Measurements from ENCODE around the gene FASTK.

Gene FASTK

DNA sequence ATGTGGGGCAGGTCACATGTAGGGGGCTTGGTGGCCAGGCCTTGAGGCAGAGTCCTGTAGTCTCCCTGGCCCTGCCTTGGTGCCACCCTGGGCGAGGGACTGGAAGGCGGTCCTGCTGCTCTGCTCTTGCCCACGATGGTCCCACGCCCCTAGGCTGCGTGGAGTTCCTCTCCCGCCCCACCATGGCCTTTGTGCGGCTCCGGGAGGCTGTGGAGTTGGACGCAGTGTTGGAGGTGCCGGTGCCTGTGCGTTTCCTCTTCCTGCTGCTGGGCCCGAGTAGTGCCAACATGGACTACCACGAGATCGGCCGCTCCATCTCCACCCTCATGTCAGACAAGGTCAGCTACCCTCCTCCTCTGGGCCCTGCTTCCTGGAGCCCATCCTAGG, 10.0 kb downstream of the FASTK start:
- Mint-ChIP-seq H3K36me3 (peaks cover 89% of the 10 kb centered on the region), H3K4me1 (peaks cover 18% of the 10 kb centered on the region), H3K9me3 (no peaks in the 10 kb centered on the region), H3K4me3 (no peak overlapping the region), H3K27ac (no peak overlapping the region)
- ATAC-seq (no peak), DNase-seq (ENCODE audit: low spot score in 2 of 2) (no peak)

DNA sequence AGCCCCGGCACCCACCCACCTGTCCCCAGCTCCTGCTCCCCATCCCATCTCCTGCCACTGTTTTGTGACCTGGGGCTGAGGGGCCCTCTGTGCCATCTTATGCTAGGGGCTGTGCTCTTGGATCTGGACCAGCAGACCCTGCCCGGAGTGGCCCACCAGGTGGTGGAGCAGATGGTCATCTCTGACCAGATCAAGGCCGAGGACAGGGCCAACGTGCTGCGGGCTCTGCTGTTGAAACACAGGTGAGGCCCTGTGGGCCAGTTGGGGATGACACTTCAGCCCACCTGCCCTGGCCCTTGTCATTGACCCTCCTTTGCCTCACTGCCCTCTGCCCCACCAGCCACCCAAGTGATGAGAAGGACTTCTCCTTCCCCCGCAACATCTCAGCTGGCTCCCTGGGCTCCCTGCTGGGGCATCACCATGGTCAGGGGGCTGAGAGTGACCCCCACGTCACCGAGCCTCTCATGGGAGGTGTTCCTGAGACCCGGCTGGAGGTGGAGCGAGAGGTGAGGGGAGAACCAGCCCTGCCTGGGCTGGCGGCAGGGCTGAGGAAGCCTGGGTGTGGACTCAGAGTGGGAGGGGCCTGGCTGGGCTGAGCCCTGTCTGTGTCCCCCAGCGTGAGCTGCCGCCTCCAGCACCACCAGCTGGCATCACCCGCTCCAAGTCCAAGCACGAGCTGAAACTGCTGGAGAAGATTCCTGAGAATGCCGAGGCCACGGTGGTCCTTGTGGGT, 10.6 kb downstream of the FASTK start:
- no peak overlapping the region for H3K27ac Mint-ChIP-seq
- H3K4me1 Mint-ChIP-seq: peaks cover 14% of the 10 kb centered on the region
- ATAC-seq (no peak), DNase-seq (ENCODE audit: low spot score in 2 of 2) (no peak)
- H3K9me3 Mint-ChIP-seq: no peaks in the 10 kb centered on the region
- no peak overlapping the region for H3K4me3 Mint-ChIP-seq
- peaks cover 89% of the 10 kb centered on the region for H3K36me3 Mint-ChIP-seq

DNA sequence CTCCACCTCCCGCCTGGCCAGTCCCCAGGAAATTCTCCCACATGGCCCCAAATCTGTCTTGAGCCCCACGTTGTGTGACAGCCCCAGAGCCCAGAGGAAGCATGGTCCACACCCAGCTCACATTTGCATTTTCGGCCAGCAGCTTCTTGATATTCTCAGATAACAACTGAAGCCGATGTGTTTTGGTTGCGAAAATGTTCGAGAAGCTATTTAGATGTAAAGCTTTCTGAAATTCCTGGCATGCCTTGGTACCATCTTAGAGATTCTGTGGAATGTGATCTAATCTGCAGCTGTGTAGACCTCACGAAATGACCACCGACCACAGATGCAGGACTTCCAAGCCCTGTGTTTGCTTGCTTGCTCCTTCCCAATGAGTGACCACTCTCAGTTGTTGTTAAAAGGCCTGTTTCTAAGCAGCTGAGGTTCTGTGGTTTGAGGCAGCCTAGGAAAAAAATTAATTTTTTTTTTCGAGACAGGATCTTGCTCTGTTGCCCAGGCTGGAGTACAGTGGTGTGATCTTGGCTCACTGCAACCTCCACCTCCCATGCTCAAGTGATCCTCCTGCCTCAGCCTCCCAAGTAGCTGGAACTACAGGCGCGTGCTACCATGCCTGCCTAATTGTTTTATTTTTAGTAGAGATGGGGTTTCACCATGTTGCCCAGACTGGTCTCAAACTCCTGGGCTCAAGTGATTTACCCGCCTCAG, 12.4 kb downstream of the FASTK start:
- H3K4me3 Mint-ChIP-seq: no peak overlapping the region
- ATAC-seq (no peak), DNase-seq (ENCODE audit: low spot score in 2 of 2) (no peak)
- no peaks in the 10 kb centered on the region for H3K4me1 Mint-ChIP-seq
- no peaks in the 10 kb centered on the region for H3K9me3 Mint-ChIP-seq
- peaks cover 85% of the 10 kb centered on the region for H3K36me3 Mint-ChIP-seq
- H3K27ac Mint-ChIP-seq: no peak overlapping the region

DNA sequence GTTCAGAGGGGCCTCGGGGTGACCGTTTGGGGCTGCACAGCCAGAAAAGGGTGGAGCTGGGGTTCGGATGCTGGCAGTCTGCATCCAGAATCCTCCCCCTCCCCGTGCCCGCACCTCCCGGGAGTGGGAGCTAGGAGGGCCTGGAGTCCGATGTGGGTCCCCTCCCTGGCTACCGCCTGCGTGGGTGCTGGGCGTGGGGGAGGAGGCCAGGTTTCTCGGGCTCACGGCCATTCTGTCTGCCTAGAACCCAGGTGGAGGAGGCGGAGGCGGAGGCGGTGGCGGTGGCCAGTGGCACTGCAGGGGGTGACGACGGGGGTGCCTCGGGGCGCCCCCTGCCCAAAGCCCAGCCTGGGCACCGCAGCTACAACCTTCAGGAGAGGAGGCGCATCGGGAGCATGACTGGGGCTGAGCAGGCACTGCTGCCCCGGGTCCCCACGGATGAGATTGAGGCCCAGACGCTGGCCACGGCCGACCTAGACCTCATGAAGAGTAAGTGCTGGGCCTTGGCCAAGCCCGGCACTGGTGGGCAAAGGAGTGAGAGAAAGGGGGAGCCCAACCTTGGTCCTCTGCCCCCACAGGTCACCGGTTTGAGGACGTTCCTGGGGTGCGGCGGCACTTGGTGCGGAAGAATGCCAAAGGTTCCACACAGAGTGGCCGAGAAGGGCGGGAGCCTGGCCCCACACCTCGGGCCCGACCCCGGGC, 14.2 kb downstream of the FASTK start:
- H3K4me1 Mint-ChIP-seq: peaks cover 7% of the 10 kb centered on the region

DNA sequence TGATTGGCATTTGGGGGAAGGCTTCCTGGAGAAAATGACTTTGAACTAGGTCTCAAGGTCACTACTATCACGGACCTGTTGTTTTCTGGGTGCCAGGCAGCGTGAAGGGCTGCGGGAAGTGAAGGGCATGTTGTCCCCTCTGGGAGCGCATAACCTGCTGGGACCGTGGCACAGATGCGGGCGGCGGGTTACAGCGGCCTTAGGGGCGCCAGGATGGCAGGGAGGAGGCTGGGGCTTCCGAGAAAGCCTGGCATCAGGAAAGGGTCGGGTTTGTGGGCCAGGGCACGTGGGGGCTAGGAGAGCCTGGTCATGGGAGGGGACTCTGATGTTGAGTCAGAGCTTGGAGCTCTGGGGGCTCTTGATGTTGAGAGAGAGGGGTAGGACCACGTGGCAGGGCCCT, 15.1 kb downstream of the FASTK start:
- DNase-seq (ENCODE audit: low spot score in 2 of 2): no peak
- ATAC-seq: no peak
- H3K4me3 Mint-ChIP-seq: no peak overlapping the region
- H3K4me1 Mint-ChIP-seq: peaks cover 17% of the 10 kb centered on the region
- peak overlapping the region; percentile 68 for H3K27ac Mint-ChIP-seq
- no peaks in the 10 kb centered on the region for H3K9me3 Mint-ChIP-seq
- H3K36me3 Mint-ChIP-seq: peaks cover 62% of the 10 kb centered on the region

More for the DNA sequence above, 14.2 kb downstream of the FASTK start:
- Mint-ChIP-seq H3K9me3 (no peaks in the 10 kb centered on the region), H3K36me3 (peaks cover 67% of the 10 kb centered on the region), H3K27ac (no peak overlapping the region), H3K4me3 (no peak overlapping the region)
- ATAC-seq (no peak), DNase-seq (ENCODE audit: low spot score in 2 of 2) (no peak)

DNA sequence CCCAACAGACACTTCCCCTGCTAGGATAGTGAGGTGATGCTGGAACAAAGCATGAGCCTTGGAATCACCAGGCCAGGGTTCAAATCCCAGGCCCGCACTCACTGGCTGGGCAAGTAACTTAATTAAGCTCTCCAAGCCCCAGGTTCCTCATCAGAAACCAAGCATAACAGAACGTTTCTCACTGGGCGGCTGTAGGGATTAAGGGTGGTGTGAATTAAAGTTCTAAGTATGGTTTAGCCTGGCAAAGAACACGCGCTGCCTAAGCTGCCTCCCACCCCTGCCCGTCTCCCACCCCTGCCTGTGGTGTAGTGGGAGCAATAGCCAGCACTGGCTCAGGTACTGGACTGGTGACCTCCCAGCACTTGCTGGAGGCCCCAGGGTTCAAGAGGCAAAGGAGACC, 15.6 kb downstream of the FASTK start:
- DNase-seq (ENCODE audit: low spot score in 2 of 2) (no peak), ATAC-seq (no peak)
- Mint-ChIP-seq H3K27ac (peak overlapping the region; percentile 68), H3K4me3 (no peak overlapping the region), H3K4me1 (peaks cover 20% of the 10 kb centered on the region), H3K36me3 (peaks cover 59% of the 10 kb centered on the region), H3K9me3 (no peaks in the 10 kb centered on the region)

DNA sequence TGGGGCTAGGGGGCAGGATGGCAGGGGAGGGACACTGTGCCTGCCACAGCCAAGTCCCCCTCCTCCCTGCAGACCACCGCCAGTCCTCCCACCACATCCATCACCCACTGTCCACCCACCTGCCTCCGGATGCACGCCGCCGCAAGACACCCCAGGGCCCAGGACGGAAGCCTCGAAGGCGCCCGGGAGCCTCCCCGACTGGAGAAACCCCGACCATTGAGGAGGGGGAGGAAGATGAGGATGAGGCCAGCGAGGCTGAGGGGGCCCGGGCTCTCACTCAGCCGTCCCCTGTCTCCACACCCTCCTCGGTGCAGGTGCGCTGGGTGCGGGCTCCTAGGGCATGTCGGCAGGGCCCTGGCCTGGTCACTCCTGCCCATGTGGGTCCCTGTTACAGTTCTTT, 16.2 kb downstream of the FASTK start:
- no peaks in the 10 kb centered on the region for H3K9me3 Mint-ChIP-seq
- DNase-seq (ENCODE audit: low spot score in 2 of 2) (no peak), ATAC-seq (no peak)
- no peak overlapping the region for H3K27ac Mint-ChIP-seq
- H3K4me3 Mint-ChIP-seq: no peak overlapping the region
- H3K4me1 Mint-ChIP-seq: peaks cover 20% of the 10 kb centered on the region
- H3K36me3 Mint-ChIP-seq: peaks cover 54% of the 10 kb centered on the region

DNA sequence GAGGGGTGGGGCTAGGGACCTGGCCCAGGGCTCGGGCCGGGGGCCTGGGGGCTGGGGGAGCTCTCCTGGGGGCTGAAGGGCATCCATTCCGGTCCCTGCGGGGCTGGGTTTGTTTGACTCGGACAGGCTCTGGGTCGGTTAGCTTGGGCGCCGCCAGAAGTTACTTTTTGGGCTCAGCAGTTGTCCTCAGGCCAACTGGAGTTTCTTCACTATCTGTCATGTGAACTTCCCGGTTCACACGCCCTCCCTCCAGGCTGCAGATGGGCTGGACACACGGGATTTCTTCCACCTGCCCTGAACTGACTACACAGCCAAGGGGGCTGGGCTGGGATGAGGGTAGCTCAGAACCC, 17.4 kb downstream of the FASTK start:
- no peak for DNase-seq (ENCODE audit: low spot score in 2 of 2)
- Mint-ChIP-seq H3K9me3 (no peaks in the 10 kb centered on the region), H3K4me1 (peaks cover 28% of the 10 kb centered on the region), H3K4me3 (no peak overlapping the region), H3K36me3 (peaks cover 49% of the 10 kb centered on the region), H3K27ac (peak overlapping the region; percentile 10)
- no peak for ATAC-seq

DNA sequence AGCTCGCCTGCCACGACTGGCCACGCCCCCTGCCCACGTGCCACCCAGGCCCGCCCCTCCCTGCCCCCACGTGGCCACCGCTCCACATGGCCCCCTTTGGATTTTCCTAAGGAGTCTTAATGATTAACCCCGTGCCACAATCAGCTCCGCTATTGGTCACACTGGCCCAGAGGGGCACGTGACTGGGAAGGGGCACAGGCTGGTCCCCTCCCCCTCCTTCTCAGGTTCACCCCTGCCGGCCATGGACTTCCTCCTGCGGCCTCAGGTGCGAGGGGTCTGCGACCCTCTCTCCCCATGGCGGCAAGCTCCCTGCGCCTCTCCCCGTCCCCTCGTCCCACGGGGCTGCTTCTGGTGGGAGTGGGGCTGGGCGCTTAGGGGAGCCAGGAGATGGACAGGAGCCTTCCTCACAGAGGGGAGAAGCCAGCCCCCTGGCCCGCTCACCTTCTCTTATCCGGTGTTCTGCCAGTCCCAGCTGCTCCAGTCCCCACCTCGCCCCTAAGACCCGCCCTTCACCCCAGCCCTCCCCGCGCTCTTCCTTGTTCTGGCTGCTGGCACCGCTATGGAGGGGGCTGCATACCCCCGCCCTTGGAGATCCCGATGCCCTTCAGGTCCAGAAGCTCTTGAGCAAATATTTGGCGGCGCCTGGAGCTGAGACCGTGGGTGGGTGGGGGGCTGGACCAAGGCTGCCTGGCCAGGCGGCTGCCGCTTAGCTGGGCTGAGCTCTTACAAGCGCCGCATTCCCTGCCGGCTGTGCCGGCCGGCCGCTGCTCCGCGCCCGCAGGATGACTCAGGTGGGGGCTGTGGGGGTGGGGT, 18.0 kb downstream of the FASTK start:
- no peaks in the 10 kb centered on the region for H3K9me3 Mint-ChIP-seq
- H3K4me1 Mint-ChIP-seq: peaks cover 29% of the 10 kb centered on the region
- DNase-seq (ENCODE audit: low spot score in 2 of 2) (no peak), ATAC-seq (no peak)
- H3K27ac Mint-ChIP-seq: no peak overlapping the region
- peaks cover 46% of the 10 kb centered on the region for H3K36me3 Mint-ChIP-seq
- H3K4me3 Mint-ChIP-seq: no peak overlapping the region

DNA sequence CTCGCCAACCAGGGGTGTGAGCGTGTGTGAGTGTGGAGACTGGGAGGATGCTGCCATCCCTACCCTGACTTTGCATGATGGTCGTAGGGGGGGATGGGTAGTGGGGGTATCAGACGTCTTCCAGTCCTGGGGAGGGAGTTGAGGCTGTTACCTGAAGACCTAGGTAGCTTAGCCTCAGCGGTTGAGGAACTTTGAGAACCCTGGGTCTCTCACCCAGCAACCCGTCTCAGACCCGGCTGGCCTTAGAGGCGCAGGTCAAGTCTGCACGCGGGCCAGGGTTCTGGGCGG, 18.6 kb downstream of the FASTK start:
- no peaks in the 10 kb centered on the region for H3K9me3 Mint-ChIP-seq
- peak overlapping the region; percentile 93 for H3K4me3 Mint-ChIP-seq
- peaks cover 35% of the 10 kb centered on the region for H3K4me1 Mint-ChIP-seq
- H3K27ac Mint-ChIP-seq: peak overlapping the region; percentile 71
- H3K36me3 Mint-ChIP-seq: peaks cover 41% of the 10 kb centered on the region
- no peak for ATAC-seq
- no peak for DNase-seq (ENCODE audit: low spot score in 2 of 2)

DNA sequence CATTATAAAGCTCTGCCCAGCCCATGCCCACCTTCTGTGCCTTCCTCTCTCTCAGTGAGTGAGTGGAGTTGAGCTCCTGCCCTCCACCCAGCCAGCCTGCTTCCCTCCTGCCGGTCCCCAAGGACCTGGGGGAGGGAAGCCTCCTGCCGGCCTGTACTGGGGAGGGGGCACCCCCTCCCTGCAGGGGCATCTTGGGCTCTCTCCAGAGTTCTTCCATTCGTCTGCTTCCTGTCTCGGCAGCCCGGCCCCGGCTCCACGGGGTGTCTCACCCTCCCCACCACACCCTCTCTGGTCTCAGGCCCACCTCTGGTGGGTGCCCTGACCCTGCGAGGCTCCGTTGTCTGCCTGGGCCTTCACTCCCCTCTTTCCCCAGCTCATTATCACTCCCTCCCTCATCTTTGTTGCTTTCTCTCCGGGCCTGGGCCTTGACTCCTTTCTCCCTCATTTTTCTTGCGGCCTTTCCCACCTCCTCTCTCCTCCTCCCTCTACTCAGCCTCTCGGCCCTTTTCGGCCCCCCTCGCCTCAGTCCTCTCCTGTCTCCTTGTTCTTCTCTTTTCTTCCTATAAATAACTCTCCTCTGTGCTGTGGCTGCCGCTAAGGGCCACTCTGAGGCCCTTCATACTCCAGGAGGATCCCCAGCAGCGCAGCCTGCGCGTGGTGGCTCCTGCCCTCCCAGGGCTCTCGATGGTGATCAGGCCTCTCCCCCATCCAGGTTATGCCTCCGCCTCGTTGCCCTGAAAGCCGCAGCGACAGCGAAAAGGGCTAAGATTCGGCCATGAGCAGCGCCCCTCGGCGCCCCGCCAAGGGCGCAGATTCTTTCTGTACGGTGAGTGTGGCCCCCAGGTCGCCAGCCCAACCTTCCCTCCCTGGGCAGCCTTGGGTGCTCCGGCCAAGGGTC, 19.1 kb downstream of the FASTK start:
- Mint-ChIP-seq H3K36me3 (peaks cover 35% of the 10 kb centered on the region), H3K27ac (peak overlapping the region; percentile 71), H3K4me3 (peak overlapping the region; percentile 93), H3K9me3 (no peaks in the 10 kb centered on the region), H3K4me1 (peaks cover 40% of the 10 kb centered on the region)
- ATAC-seq (no peak), DNase-seq (ENCODE audit: low spot score in 2 of 2) (no peak)

DNA sequence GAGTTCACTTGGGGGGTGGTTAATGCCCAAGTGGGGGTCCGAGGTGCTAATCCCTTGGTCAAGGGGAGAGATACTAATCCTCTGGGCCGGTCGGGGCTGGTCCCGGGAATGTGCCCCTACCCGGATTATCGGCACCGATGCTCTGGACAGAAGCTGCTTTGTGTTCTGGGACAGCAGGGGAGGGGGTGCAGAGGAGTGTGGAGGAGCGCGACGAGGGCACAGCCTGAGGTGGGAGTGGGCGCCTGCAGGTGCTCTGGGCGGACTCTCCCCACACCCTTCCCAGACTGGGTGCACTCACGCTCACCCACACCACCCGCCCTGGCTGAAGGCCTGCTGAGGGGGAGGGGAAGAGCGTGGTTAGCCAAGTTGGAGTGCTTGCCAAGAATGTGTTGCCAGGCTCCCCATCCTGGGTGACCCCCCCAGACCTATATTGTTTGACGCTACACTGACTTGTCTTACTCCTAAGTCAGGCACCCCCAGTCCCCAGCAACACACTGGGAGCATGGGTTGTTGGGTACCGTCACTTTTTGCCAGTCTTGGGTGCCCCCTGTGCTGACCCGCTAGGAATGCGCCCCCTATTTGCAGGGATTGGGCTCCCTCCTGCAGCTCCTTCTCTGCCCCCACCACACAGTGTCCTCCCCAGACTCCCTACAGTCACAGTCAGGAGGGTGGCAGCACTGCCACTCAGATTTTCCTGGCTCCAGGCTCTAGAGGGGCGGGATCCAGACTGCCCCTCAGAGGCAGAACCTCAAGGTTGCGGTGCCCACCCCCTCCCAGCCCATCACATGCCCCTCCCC, 20.0 kb downstream of the FASTK start:
- Mint-ChIP-seq H3K36me3 (peaks cover 35% of the 10 kb centered on the region), H3K4me3 (peak overlapping the region; percentile 93), H3K9me3 (no peaks in the 10 kb centered on the region), H3K4me1 (peaks cover 41% of the 10 kb centered on the region), H3K27ac (peak overlapping the region; percentile 91)
- DNase-seq (ENCODE audit: low spot score in 2 of 2) (no peak), ATAC-seq (no peak)

DNA sequence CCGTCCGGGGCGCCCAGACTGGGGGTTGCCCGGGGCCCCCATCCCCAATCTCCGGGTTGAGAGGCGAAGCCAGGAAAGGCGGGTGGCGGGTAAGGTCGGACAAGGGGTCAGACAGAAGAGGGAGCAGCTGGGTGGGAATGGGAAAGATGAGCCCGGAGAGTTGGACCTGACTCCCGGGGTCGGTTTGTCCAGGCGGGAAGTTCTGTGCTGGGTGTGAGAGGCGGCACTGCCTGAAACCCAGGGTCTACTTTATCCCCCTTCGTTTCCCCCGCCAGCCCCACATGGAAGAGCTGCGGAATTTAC, 20.5 kb downstream of the FASTK start:
- peaks cover 41% of the 10 kb centered on the region for H3K4me1 Mint-ChIP-seq
- ATAC-seq: no peak
- no peaks in the 10 kb centered on the region for H3K9me3 Mint-ChIP-seq
- peak overlapping the region; percentile 91 for H3K27ac Mint-ChIP-seq
- peak overlapping the region; percentile 93 for H3K4me3 Mint-ChIP-seq
- DNase-seq (ENCODE audit: low spot score in 2 of 2): no peak
- peaks cover 29% of the 10 kb centered on the region for H3K36me3 Mint-ChIP-seq

All from stimulated activated effector memory CD8-positive, alpha-beta T cell treated with anti-CD3 and anti-CD28 coated beads, Interleukin-12 subunit alpha, Interleukin-12 subunit beta, amount 100 ng/mL, for 72 hours (primary cell).